K562 (cell line): ENCODE measurements around the gene GUCY1A1.

ENCODE experiments used
- ATF1 ChIP-seq, 2 experiments: fragments of 450-650 bp in 1 of 2; IDR thresholded peaks; 2 replicates each; pipeline ENCODE4 v1.6.1; 2016; ENCODE audit warnings: missing compliant biosample characterization in 1 of 2, missing genetic modification characterization in 1 of 2
- GTF2F1 ChIP-seq: IDR thresholded peaks from 2 replicates; pipeline ENCODE4 v1.6.1; 2011; ENCODE audit warnings: low read depth, low read length, improper control_type of control experiment
- TAF15 ChIP-seq: fragments of 200-400 bp; formaldehyde crosslinking; IDR thresholded peaks from 2 replicates; pipeline ENCODE4 v1.6.1; 2017; ENCODE audit warnings: mild to moderate bottlenecking, low read depth, low read length, moderate library complexity
- ZC3H11A ChIP-seq: IDR thresholded peaks from 2 replicates; pipeline ENCODE4 v1.6.1; 2012; ENCODE audit warnings: low read depth, low read length, improper control_type of control experiment
- TF ChIP-seq, protein P1 (sequence below): IDR thresholded peaks from 3 replicates; pipeline ENCODE4 v1.6.1; 2011; ENCODE audit warnings: borderline replicate concordance, mild to moderate bottlenecking, moderate library complexity; ENCODE audit not compliant: insufficient read length; ENCODE audit errors: extremely low read depth
- TF ChIP-seq, protein P2 (sequence below), 3 experiments: IDR thresholded peaks in 2 of 3; conservative IDR thresholded peaks in 1 of 3; 2 replicates each; pipeline ENCODE4 v1.5.1; 2011 to 2012; ENCODE audit warnings: low read length in 3 of 3, mild to moderate bottlenecking in 3 of 3, control low read depth in 2 of 3, improper control_type of control experiment in 1 of 3, inconsistent platforms in 1 of 3, low read depth in 1 of 3, mixed read lengths in 1 of 3, moderate library complexity in 1 of 3; ENCODE audit not compliant: insufficient read depth in 2 of 3
- TF ChIP-seq, protein P3 (sequence below): sonication (generic); formaldehyde crosslinking; IDR thresholded peaks from 2 replicates; pipeline ENCODE4 v1.8.0; 2023; ENCODE audit warnings: mild to moderate bottlenecking, missing genetic modification reagents
- TF ChIP-seq, protein P4 (sequence below): sonication (generic); formaldehyde crosslinking; IDR thresholded peaks from 2 replicates; pipeline ENCODE4 v1.8.1; 2022; ENCODE audit warnings: missing genetic modification reagents

DNA sequence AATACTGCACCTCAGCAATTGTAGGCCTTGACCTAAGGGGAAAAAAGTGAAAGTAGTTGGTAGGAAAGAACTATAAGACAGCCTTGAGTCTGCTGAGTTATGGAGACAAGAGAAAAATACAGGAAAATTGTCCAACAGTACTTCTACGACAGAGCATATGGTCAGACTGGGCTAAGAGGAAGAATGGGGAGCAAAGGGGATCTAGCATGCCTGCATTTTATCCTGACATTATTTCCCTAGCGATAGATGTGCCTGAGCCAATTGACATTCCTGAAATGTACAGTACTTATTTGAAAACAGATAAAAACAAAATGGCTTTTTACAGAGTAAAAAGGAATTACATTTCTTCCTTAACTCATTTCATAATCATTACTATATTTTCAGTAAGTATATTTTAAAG, 22.2 kb downstream of the GUCY1A1 start:
- TF ChIP-seq ZC3H11A (no peak), GTF2F1 (no peak), TAF15 (no peak), ATF1 (CRISPR knock-in tag; IDR thresholded peaks at IDR 0.05) (no peak), ATF1 (tag; IDR thresholded peaks at IDR 0.05) (no peak)
- TF ChIP-seq, protein P1, sequence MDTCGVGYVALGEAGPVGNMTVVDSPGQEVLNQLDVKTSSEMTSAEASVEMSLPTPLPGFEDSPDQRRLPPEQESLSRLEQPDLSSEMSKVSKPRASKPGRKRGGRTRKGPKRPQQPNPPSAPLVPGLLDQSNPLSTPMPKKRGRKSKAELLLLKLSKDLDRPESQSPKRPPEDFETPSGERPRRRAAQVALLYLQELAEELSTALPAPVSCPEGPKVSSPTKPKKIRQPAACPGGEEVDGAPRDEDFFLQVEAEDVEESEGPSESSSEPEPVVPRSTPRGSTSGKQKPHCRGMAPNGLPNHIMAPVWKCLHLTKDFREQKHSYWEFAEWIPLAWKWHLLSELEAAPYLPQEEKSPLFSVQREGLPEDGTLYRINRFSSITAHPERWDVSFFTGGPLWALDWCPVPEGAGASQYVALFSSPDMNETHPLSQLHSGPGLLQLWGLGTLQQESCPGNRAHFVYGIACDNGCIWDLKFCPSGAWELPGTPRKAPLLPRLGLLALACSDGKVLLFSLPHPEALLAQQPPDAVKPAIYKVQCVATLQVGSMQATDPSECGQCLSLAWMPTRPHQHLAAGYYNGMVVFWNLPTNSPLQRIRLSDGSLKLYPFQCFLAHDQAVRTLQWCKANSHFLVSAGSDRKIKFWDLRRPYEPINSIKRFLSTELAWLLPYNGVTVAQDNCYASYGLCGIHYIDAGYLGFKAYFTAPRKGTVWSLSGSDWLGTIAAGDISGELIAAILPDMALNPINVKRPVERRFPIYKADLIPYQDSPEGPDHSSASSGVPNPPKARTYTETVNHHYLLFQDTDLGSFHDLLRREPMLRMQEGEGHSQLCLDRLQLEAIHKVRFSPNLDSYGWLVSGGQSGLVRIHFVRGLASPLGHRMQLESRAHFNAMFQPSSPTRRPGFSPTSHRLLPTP, result no peak
- TF ChIP-seq, protein P2, sequence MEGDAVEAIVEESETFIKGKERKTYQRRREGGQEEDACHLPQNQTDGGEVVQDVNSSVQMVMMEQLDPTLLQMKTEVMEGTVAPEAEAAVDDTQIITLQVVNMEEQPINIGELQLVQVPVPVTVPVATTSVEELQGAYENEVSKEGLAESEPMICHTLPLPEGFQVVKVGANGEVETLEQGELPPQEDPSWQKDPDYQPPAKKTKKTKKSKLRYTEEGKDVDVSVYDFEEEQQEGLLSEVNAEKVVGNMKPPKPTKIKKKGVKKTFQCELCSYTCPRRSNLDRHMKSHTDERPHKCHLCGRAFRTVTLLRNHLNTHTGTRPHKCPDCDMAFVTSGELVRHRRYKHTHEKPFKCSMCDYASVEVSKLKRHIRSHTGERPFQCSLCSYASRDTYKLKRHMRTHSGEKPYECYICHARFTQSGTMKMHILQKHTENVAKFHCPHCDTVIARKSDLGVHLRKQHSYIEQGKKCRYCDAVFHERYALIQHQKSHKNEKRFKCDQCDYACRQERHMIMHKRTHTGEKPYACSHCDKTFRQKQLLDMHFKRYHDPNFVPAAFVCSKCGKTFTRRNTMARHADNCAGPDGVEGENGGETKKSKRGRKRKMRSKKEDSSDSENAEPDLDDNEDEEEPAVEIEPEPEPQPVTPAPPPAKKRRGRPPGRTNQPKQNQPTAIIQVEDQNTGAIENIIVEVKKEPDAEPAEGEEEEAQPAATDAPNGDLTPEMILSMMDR (IDR thresholded peaks at IDR 0.05 in 2 of 3, conservative IDR thresholded peaks at IDR 0.05 in 1 of 3; ENCODE audit: insufficient read depth in 2 of 3, low read depth in 1 of 3, low read length in 3 of 3), result no peak
- TF ChIP-seq, protein P3, sequence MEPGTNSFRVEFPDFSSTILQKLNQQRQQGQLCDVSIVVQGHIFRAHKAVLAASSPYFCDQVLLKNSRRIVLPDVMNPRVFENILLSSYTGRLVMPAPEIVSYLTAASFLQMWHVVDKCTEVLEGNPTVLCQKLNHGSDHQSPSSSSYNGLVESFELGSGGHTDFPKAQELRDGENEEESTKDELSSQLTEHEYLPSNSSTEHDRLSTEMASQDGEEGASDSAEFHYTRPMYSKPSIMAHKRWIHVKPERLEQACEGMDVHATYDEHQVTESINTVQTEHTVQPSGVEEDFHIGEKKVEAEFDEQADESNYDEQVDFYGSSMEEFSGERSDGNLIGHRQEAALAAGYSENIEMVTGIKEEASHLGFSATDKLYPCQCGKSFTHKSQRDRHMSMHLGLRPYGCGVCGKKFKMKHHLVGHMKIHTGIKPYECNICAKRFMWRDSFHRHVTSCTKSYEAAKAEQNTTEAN (CRISPR knock-in tag), result no peak
- TF ChIP-seq, protein P4, sequence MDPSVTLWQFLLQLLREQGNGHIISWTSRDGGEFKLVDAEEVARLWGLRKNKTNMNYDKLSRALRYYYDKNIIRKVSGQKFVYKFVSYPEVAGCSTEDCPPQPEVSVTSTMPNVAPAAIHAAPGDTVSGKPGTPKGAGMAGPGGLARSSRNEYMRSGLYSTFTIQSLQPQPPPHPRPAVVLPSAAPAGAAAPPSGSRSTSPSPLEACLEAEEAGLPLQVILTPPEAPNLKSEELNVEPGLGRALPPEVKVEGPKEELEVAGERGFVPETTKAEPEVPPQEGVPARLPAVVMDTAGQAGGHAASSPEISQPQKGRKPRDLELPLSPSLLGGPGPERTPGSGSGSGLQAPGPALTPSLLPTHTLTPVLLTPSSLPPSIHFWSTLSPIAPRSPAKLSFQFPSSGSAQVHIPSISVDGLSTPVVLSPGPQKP (CRISPR knock-in tag), result no peak
